ENCODE measurements around the gene AGPAT2.

Gene AGPAT2

DNA sequence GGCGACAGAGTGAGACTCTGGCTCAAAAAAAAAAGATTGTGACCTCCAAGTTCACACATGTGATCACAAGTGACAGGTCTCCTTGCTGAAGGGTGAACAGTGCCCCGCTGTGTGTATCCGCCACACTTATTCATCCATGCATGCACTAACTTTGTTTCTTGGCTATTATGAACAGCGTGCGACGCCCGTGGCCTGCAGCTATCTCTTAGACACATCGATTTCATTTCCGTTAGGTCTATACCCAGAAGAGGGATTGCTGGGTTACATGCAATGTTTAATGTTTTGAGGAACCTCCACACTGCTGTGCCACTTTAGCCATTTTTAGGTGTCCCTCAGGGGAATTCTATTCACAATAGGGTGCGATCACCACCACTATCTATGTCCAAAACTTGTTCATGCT lies 36.6 kb downstream of the AGPAT2 start:
- no peak overlapping the region for H3K9ac ChIP-seq (ENCODE audit: low read depth, low read length)
- H3K36me3 ChIP-seq (ENCODE audit: control insufficient read depth, insufficient read depth, low read length) = peaks cover 3% of the 10 kb centered on the region

DNA sequence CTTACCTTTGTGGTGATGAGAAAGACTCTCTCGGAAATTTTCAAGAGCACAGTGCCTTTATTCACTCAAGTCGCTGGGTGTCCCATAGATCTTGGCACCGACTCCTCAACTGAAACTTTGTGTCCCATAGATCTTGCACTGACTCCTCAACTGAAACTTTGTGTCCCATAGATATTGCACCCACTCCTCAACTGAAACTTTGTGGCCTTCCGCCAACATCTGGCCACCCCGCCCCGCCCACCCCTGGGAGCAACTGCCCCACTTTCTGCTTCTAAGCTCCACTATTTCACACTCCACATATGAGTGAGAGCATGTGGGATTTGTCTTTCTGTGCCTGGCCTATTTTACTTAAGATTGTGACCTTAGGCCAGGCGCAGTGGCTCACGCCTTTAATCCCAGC lies 37.2 kb downstream of the AGPAT2 start:
- no peaks in the 10 kb centered on the region for H3K4me1 ChIP-seq (ENCODE audit: control insufficient read depth, insufficient read depth, low read length)

More for the DNA sequence above, 36.6 kb downstream of the AGPAT2 start:
- Histone ChIP-seq H3K4me1 (ENCODE audit: control insufficient read depth, insufficient read depth, low read length) (no peaks in the 10 kb centered on the region), H3K9me3 (ENCODE audit: control insufficient read depth, insufficient read depth, low read length) (no peaks in the 10 kb centered on the region), H3K4me3 (ENCODE audit: low read depth, low read length) (no peak overlapping the region), H3K27me3 (ENCODE audit: control insufficient read depth, insufficient read depth, low read length) (no peaks in the 10 kb centered on the region)

DNA sequence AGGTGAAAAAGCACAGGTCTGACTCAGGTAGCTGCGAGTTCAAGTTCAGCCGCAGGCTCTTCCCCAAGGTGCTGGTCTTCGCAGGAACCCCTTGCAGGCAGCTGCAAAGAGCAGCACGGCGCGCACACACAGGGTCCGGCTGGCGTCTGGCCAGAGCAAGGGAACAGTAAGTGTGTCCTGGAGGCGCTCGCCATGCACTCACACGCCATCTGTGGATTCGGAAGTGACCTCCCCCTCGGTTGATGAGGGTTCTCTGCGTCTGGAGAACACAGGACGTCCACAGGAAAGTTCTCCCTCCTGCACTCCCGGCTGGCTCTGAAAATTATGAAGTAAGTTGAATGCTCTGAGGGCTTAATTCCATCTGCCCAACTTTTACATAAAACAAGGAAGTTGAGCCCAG lies 38.5 kb downstream of the AGPAT2 start:
- Histone ChIP-seq H3K9ac (ENCODE audit: low read depth, low read length) (no peak overlapping the region), H3K9me3 (ENCODE audit: control insufficient read depth, insufficient read depth, low read length) (no peaks in the 10 kb centered on the region), H3K36me3 (ENCODE audit: control insufficient read depth, insufficient read depth, low read length) (no peaks in the 10 kb centered on the region), H3K4me3 (ENCODE audit: low read depth, low read length) (no peak overlapping the region), H3K4me1 (ENCODE audit: control insufficient read depth, insufficient read depth, low read length) (no peaks in the 10 kb centered on the region), H3K27me3 (ENCODE audit: control insufficient read depth, insufficient read depth, low read length) (peaks cover under 1% of the 10 kb centered on the region)

More for the DNA sequence above, 37.2 kb downstream of the AGPAT2 start:
- Histone ChIP-seq H3K9me3 (ENCODE audit: control insufficient read depth, insufficient read depth, low read length) (no peaks in the 10 kb centered on the region), H3K27me3 (ENCODE audit: control insufficient read depth, insufficient read depth, low read length) (no peaks in the 10 kb centered on the region), H3K9ac (ENCODE audit: low read depth, low read length) (no peak overlapping the region), H3K36me3 (ENCODE audit: control insufficient read depth, insufficient read depth, low read length) (peaks cover 3% of the 10 kb centered on the region), H3K4me3 (ENCODE audit: low read depth, low read length) (no peak overlapping the region)

DNA sequence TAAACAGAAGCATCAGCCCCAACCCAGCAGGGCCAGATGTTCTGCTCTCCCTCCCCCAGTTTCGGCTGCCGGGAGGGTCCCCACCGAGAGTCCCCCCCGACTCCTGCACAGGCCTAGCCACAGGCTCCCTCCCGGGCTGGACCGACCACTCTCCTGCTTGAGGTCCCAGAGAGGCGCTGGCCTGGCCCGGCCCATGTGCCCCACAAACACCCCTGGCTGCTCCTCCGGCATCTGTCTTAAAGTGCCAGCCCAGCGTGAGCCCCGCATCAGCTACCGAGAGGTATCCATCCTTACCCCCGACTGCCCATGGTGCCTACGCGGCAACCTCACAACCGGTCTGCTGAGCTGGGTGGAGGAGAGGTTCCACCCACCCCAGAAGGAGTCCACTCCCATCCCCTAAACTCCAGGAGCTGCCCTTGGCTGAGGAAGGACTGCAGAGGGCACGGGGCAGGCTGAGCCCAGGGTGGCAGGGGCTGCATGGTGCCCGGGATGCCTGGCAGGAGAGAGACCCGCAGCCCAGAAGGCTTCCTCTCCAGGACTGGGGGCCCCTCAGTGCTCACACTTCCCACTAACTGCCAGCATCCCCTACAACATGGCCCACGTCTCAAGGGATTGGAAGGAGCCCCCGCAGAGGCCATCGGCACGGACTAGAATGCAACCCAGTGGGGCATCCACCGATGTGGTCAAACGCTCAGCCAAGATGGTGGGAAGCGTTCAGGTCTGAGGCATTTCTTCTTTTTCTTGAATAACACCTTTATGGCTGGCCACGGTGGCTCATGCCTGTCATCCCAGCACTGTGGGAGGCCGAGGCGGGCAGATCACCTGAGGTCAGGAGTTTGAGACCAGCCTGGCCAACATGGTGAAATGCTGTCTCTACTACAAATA lies 40.2 kb downstream of the AGPAT2 start:
- H3K27me3 ChIP-seq (ENCODE audit: control insufficient read depth, insufficient read depth, low read length) = peaks cover 3% of the 10 kb centered on the region
- H3K9ac ChIP-seq (ENCODE audit: low read depth, low read length) = no peak overlapping the region
- H3K36me3 ChIP-seq (ENCODE audit: control insufficient read depth, insufficient read depth, low read length) = no peaks in the 10 kb centered on the region
- H3K9me3 ChIP-seq (ENCODE audit: control insufficient read depth, insufficient read depth, low read length) = no peaks in the 10 kb centered on the region
- H3K4me3 ChIP-seq (ENCODE audit: low read depth, low read length) = no peak overlapping the region
- no peaks in the 10 kb centered on the region for H3K4me1 ChIP-seq (ENCODE audit: control insufficient read depth, insufficient read depth, low read length)

DNA sequence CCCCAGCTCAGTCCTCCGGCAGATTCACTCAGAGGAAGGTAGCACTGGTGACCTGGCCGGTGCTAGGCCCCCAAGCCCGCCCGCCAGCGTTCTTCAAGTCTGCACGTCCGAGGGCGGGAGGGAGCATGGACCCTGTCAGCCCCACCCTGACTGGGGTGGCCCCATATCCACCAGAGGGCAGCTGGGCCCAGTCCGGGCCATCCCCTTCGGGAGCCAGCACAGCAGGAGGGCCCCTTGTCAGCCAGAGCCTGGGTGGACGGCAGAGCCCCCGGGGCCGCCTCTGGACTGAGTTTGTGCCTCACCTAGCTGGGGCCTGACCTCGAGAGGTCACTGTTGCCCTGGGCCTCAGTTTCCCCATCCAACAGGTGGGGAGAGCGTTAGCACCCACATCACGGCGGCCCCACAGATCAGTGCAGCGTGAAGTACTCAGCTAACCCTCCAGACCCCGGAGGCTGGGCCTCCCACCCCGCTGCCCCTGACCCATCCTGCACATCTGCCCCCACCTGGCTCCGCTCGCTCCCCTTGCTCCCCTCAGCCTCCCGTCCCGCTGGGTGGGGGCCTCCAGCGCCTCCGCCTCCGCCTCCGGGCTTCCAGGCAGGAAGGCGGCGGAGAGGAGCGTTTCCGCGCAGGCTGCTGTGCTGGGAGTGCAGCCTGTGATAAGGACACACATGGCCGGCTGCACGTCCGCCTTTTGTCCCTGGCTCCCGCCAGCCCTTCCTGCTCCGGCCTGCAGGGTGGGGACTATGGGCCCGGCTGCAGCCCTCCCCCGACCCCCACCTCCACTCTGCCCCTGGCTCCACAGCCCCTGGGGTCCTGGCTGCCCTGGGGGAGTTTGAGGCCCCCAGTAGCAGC lies 41.1 kb downstream of the AGPAT2 start:
- Histone ChIP-seq H3K4me3 (ENCODE audit: low read depth, low read length) (no peak overlapping the region), H3K4me1 (ENCODE audit: control insufficient read depth, insufficient read depth, low read length) (no peaks in the 10 kb centered on the region), H3K9me3 (ENCODE audit: control insufficient read depth, insufficient read depth, low read length) (no peaks in the 10 kb centered on the region), H3K27me3 (ENCODE audit: control insufficient read depth, insufficient read depth, low read length) (peaks cover 3% of the 10 kb centered on the region), H3K9ac (ENCODE audit: low read depth, low read length) (no peak overlapping the region), H3K36me3 (ENCODE audit: control insufficient read depth, insufficient read depth, low read length) (no peaks in the 10 kb centered on the region)

DNA sequence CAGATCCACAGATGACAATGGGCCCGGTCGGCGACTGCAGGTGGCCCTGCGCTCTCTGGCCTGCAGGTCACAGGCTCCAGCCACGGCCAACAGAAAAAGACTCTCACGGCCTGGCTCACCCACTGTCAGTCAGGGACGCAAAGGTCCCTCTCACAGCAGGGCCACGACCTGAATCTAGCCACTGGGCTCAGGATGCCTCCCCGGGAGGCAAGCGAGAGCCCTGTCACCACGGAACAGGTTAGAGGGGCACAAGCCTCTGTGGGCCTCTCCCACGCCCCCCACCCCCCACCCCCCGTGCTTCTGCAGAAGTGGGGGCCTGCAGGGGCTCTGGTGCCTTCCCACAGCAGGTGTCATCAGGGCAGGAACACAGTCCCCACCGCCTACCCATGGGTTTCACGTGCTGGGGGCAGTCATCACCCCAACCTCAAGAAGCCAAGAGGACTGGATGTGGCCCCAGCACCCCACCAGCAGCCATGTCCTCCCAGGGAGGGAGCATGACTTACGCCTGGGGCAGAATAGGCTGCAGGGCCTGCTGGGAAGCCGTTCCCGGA lies 41.8 kb downstream of the AGPAT2 start:
- Histone ChIP-seq H3K9me3 (ENCODE audit: control insufficient read depth, insufficient read depth, low read length) (no peaks in the 10 kb centered on the region), H3K4me3 (ENCODE audit: low read depth, low read length) (no peak overlapping the region), H3K36me3 (ENCODE audit: control insufficient read depth, insufficient read depth, low read length) (no peaks in the 10 kb centered on the region), H3K9ac (ENCODE audit: low read depth, low read length) (no peak overlapping the region), H3K27me3 (ENCODE audit: control insufficient read depth, insufficient read depth, low read length) (peaks cover 3% of the 10 kb centered on the region), H3K4me1 (ENCODE audit: control insufficient read depth, insufficient read depth, low read length) (no peaks in the 10 kb centered on the region)

DNA sequence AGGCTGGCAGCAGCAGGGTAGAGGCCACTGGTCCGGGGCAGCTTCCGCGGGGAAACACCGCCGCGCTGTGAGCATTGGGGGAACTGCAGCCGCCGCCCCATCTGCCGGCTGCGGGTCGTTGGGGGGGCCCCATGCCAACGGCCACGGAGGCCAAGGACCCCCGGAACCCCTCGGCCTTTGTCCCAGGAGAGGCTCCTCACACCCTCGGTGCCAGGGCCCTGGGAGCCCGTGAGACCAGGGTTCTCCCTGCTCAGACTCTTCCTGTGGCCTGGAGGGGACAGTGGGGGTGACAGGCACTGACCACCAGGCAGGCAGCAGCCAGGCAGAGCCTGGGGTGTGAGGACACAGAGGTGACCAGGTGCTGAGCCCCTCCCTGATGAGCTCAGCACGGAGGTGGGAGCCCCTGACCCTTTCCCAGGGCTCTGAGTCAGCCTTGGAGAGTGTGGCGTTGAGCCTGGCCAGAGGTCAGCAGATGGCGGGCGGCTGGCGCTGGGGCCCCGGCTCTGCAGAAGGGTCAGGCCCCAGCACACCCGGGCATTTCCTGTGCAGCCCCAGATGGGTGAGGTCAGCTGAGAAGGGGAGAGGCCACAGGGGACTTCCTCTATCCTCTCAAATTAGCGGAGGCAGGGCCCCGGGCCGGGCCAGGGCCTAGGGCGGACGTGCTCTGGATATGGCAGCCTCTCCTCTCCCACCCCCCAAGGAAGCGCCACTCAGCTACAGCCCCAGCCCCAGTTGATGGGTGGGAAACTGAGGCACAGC lies 42.5 kb downstream of the AGPAT2 start:
- H3K9me3 ChIP-seq (ENCODE audit: control insufficient read depth, insufficient read depth, low read length) = no peaks in the 10 kb centered on the region
- peaks cover 3% of the 10 kb centered on the region for H3K27me3 ChIP-seq (ENCODE audit: control insufficient read depth, insufficient read depth, low read length)
- no peaks in the 10 kb centered on the region for H3K36me3 ChIP-seq (ENCODE audit: control insufficient read depth, insufficient read depth, low read length)
- H3K4me1 ChIP-seq (ENCODE audit: control insufficient read depth, insufficient read depth, low read length) = no peaks in the 10 kb centered on the region
- H3K9ac ChIP-seq (ENCODE audit: low read depth, low read length) = no peak overlapping the region
- H3K4me3 ChIP-seq (ENCODE audit: low read depth, low read length) = no peak overlapping the region

DNA sequence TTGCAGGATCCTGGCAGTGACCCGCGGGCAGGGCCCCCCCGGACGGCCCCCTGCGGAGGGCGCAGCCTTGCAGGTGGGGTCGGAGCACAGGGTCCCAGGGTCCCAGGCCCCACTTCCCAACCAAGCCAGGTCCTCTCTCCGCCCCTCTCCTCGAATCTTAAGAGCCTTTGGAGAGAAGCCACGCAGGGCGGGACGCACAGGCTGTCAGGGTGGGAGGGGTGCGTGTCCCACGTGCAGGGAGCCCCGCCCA lies 43.0 kb downstream of the AGPAT2 start:
- H3K4me3 ChIP-seq (ENCODE audit: low read depth, low read length) = no peak overlapping the region
- no peaks in the 10 kb centered on the region for H3K4me1 ChIP-seq (ENCODE audit: control insufficient read depth, insufficient read depth, low read length)
- H3K9ac ChIP-seq (ENCODE audit: low read depth, low read length) = no peak overlapping the region
- H3K36me3 ChIP-seq (ENCODE audit: control insufficient read depth, insufficient read depth, low read length) = no peaks in the 10 kb centered on the region
- no peaks in the 10 kb centered on the region for H3K9me3 ChIP-seq (ENCODE audit: control insufficient read depth, insufficient read depth, low read length)
- H3K27me3 ChIP-seq (ENCODE audit: control insufficient read depth, insufficient read depth, low read length) = peaks cover 3% of the 10 kb centered on the region

DNA sequence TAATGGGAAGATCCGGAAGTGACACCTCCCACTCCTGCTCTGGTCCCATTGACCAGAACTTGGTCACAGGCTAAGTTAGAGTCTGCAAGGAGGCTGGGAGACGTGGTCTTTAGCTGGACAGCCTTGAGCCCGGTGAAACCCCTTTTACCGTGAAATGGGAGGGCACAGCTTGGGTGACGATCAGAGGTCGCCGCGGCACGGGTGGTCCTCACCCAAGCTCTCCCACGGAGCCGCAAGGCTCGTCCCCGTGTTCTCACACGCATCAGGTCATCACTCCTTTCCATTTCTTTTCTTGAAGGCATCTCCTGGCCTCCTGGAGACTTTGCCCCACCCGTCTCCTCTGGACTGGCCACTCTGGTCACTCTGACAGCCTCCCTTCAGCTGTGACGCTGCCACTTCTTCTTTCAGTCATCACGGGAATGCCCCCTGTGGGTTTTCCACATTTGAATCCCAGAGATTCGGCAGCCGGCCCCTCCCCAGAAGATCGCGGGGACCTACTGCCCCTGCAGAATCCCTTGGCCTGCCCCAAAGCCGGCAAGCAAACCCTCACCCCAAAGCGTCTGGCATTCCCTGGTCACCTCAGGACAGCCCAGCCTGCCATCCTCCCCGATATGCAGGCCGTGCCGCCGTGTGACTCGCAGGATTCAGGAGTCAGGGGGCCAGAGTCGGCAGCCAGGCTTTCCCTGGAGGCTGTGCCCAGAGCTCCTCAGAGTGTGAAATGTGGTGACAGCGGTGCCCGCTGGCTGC lies 43.5 kb downstream of the AGPAT2 start:
- H3K27me3 ChIP-seq (ENCODE audit: control insufficient read depth, insufficient read depth, low read length) = peaks cover 3% of the 10 kb centered on the region
- H3K4me3 ChIP-seq (ENCODE audit: low read depth, low read length) = no peak overlapping the region
- no peaks in the 10 kb centered on the region for H3K36me3 ChIP-seq (ENCODE audit: control insufficient read depth, insufficient read depth, low read length)
- H3K4me1 ChIP-seq (ENCODE audit: control insufficient read depth, insufficient read depth, low read length) = no peaks in the 10 kb centered on the region
- no peak overlapping the region for H3K9ac ChIP-seq (ENCODE audit: low read depth, low read length)
- H3K9me3 ChIP-seq (ENCODE audit: control insufficient read depth, insufficient read depth, low read length) = no peaks in the 10 kb centered on the region

DNA sequence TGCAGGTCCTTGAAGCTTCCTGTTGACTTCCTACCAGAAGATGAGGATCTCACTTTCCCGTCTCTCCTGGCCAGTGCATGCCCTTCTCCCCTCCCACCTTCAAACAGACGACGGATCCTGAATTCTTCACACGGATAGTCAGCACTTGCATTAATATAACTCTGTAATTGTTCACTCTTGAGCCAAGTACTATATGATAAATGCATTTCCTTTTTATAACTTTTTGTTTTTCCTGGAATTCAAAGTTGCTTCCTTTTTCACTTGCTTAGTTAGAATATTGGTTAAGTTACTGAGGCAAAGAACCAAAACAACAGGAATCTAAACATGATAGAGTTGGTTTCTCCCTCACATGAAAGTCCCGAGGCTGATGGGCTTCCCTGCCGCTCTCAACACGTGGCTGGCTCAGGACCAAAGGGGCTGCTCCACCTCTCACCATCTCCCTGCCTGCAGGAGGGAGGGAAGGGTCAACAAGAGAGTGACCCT lies 44.8 kb downstream of the AGPAT2 start:
- no peaks in the 10 kb centered on the region for H3K4me1 ChIP-seq (ENCODE audit: control insufficient read depth, insufficient read depth, low read length)
- H3K27me3 ChIP-seq (ENCODE audit: control insufficient read depth, insufficient read depth, low read length) = peaks cover 3% of the 10 kb centered on the region
- no peaks in the 10 kb centered on the region for H3K36me3 ChIP-seq (ENCODE audit: control insufficient read depth, insufficient read depth, low read length)
- H3K9me3 ChIP-seq (ENCODE audit: control insufficient read depth, insufficient read depth, low read length) = no peaks in the 10 kb centered on the region
- H3K9ac ChIP-seq (ENCODE audit: low read depth, low read length) = no peak overlapping the region
- no peak overlapping the region for H3K4me3 ChIP-seq (ENCODE audit: low read depth, low read length)
